ENCODE results near the gene EXO1. TPM values are rescaled to one million over a fixed set of nuclear protein-coding genes. Genes with fewer than 3 reads are reported as not detected.

The EXO1 gene
- total RNA-seq, 2 donors from 2014 or later: 0.16 TPM; not detected in 1

GRCh38 chr1:241894016-241894415 is 46.0 kb downstream of the EXO1 start:
- Histone ChIP-seq H3K4me1 (no peaks in the 10 kb centered on the region), H3K36me3 (no peaks in the 10 kb centered on the region), H3K4me3 (no peak overlapping the region), H3K27me3 (no peaks in the 10 kb centered on the region), H3K9me3 (no peaks in the 10 kb centered on the region), H3K27ac (no peak overlapping the region)
- no peak for DNase-seq (ENCODE audit: low spot score)
- no peak for TF ChIP-seq CTCF (IDR thresholded peaks at IDR 0.05)

- no peak overlapping the region for H3K4me3 ChIP-seq
- no peak overlapping the region for H3K27ac ChIP-seq
- no peaks in the 10 kb centered on the region for H3K9me3 ChIP-seq
- no peak for TF ChIP-seq CTCF (IDR thresholded peaks at IDR 0.05)
- H3K36me3 ChIP-seq: no peaks in the 10 kb centered on the region
- no peak for DNase-seq (ENCODE audit: low spot score)
- H3K4me1 ChIP-seq: no peaks in the 10 kb centered on the region
- no peaks in the 10 kb centered on the region for H3K27me3 ChIP-seq
These were observed 47.0 kb downstream of the EXO1 start for GRCh38 chr1:241895013-241895412.

GRCh38 chr1:241896670-241896962 is 48.6 kb downstream of the EXO1 start:
- no peak overlapping the region for H3K4me3 ChIP-seq
- H3K36me3 ChIP-seq: no peaks in the 10 kb centered on the region
- no peaks in the 10 kb centered on the region for H3K9me3 ChIP-seq
- H3K27me3 ChIP-seq: no peaks in the 10 kb centered on the region
- no peaks in the 10 kb centered on the region for H3K4me1 ChIP-seq
- no peak for DNase-seq (ENCODE audit: low spot score)
- no peak overlapping the region for H3K27ac ChIP-seq
- no peak for TF ChIP-seq CTCF (IDR thresholded peaks at IDR 0.05)

GRCh38 chr1:241899210-241899609 is 51.2 kb downstream of the EXO1 start:
- DNase-seq (ENCODE audit: low spot score): no peak
- H3K4me1 ChIP-seq: no peaks in the 10 kb centered on the region
- no peak overlapping the region for H3K4me3 ChIP-seq
- H3K27ac ChIP-seq: no peak overlapping the region
- H3K36me3 ChIP-seq: no peaks in the 10 kb centered on the region
- TF ChIP-seq CTCF (IDR thresholded peaks at IDR 0.05): no peak
- H3K9me3 ChIP-seq: no peaks in the 10 kb centered on the region
- H3K27me3 ChIP-seq: no peaks in the 10 kb centered on the region

GRCh38 chr1:241900381-241900780 is 52.4 kb downstream of the EXO1 start:
- no peaks in the 10 kb centered on the region for H3K27me3 ChIP-seq
- no peak overlapping the region for H3K27ac ChIP-seq
- H3K36me3 ChIP-seq: no peaks in the 10 kb centered on the region
- H3K4me1 ChIP-seq: no peaks in the 10 kb centered on the region
- H3K4me3 ChIP-seq: no peak overlapping the region
- H3K9me3 ChIP-seq: no peaks in the 10 kb centered on the region
- DNase-seq (ENCODE audit: low spot score): no peak
- no peak for TF ChIP-seq CTCF (IDR thresholded peaks at IDR 0.05)

- Histone ChIP-seq H3K4me3 (no peak overlapping the region), H3K27ac (no peak overlapping the region), H3K36me3 (no peaks in the 10 kb centered on the region), H3K9me3 (no peaks in the 10 kb centered on the region), H3K27me3 (no peaks in the 10 kb centered on the region), H3K4me1 (no peaks in the 10 kb centered on the region)
- DNase-seq (ENCODE audit: low spot score): no peak
- no peak for TF ChIP-seq CTCF (IDR thresholded peaks at IDR 0.05)
These were observed 54.5 kb downstream of the EXO1 start for GRCh38 chr1:241902391-241903065.

Data from right atrium auricular region (tissue), 2 donors.